HG03432 (cell line): Measurements from ENCODE around the gene SCAP.
A peak's percentile ranks its signal among the peaks of the same experiment; 100 is the strongest.
"Not testable (repeated sequence)": the region's sequence is repeated elsewhere in the genome, so short reads cannot be mapped to it uniquely, and the experiment has no call there.

ENCODE experiments used
- ATAC-seq: cut with Tn5 transposase; IDR thresholded peaks from one replicate; pipeline ENCODE4 v1.9.1; 2021; ENCODE audit warnings: mild to moderate bottlenecking, moderate library complexity; ENCODE audit not compliant: unreplicated experiment

Gene SCAP

DNA sequence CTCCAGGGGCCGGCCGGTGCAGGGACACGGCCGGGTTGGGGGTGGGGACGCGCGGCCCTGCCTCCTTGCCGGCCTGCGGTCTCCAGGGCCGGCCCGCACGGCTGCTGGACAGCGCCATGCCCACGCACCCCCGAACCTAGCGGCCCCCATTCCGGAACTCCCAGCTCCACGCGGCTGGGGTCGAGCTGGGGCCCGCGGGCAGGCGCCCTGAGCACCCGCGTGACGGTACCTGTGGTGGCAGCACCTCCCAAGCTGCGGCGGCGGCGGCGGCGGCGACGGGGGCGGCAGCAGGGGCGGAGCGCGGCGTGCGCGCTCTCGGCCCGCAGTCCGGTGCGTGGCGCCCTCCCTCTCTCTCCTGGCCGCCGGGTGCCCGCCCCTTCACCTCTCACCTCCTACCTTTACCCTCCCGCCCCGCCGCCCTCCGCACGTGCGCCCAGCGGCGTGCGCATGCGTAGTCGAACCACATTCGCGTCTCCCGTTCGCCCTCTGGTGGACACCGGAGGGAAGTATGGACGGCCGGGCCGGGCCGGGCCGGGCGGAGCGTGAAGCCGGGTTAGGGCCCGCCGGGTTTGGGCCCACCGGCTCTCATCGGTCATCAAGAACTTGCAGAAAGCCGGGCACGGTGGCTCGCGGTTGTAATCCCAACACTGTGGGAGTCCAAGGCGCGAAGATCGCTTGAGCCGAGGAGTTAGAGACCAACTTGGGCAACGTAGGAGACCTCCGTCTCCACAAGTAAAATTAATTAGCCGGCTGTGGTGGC is at the start of gene SCAP:
TSS of gene SCAP (minus strand) at position 372 of the 760 bp plus-strand sequence. CDS start 32,948 bp downstream, outside the sequence.
- peak; percentile 93 for ATAC-seq

DNA sequence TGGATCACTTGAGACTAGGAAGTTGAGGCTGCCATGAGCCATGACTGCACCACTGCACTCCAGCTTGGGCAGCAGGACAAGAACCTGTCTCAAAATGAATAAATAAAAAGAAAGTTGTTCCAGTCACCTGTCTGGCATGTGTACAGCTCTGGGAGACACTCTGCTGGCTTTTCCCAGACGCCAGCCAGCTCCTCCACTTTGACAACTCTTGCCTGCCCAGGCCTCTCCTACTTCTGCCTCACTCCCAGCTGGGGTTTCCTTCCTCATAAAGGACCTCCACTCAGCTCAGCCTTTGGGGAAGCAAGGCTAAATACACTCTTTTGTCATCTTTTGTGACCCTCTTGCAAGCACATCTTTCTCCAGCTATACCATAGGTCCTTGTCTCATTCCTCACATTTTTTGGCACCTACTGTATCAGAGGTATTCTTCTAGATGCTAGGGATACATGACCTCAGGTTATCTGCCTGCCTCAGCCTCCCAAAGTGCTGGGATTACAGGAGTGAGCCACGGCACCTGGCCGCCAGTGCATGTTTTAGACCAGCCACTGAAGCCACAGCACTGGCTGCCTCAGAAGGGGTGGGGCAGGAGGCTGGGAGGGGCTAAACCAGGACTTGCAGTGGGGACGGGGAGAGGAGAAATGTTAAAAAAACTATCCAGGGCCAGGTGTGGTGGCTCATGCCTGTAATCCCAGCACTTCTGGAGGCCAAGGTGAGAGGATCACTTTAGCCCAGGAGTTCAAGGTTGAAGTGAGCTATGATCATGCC is 47.8 kb upstream of the SCAP start:
- no peak for ATAC-seq

DNA sequence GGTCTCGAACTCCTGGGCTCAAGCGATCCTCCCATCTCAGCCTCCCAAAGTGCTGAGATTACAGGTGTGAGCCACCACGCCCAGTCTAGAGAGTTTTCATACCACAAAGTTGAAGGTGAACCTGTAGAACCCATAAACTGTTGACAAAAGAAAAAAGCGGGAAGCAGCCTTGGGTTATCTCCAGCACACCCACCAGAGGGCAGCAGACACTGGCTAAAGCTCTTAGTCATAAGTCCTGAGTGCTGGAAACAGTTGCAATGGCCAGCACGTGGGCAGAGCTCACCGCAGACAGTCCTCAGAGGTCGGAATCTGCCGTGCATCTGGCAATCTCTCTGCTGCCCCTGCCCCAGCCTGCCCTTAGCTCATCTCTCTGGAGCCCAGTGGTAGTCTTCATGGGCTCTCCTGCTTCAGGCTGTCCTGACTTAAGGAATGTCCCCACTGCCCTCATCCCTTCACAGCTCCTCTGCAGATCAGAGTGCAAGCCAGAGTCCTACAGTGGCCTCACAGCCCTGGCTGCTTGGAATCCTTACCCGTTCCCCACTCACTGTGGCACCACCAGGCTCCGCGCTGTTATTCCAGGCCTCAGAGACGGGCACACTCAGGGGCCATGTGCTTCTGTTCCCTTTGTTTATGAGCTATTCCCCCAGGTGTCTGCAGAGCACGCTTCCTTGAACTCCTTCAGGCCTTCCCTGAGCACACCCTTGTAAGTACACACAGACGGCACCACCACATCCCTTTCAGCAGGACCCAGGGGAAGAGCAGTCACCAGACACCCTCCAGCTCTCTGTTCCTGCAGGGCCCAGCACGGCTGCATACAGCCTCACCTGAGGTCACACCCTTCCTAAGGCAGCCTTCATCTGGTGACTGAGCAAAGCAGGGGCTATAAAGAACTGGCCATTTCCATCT is 46.6 kb upstream of the SCAP start:
- peak; percentile 50 for ATAC-seq

DNA sequence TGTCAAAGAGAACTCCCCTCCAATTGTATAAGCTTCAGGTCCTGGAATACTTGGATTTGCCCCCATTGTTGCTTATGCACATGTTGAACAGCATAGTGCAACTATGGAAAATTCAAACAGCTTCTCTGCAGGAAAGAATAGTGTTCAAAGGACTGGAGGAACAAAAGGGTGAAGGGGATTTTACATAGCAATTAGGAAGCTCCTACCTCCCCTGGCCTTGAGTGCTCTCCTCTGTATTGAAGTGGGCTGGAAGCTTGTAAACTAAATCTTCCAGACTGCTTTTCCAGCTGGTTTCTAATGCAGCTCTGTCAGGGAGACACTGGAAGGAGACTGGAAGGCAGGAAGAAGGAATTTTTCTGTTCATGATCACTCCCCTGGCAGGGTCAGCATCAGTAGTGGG is 45.0 kb upstream of the SCAP start:
- no peak for ATAC-seq

DNA sequence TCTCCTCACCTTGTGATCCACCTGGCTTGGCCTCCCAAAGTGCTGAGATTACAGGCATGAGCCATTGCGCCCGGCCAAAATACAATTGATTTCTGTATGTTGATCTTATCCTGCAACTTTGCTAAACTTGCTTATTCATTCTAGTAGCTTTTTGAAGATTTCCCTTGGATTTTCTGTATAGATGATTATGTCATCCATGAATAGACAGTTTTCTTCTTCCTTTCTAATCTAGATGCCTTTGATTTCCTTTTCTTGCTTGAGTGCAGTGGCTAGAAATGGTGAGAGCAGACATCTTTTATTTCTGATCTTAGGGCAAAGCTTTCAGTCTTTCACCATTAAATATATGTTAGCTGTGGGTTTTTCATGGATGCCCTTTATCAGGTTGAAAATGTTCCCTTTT is 42.2 kb upstream of the SCAP start:
- ATAC-seq, result no peak

DNA sequence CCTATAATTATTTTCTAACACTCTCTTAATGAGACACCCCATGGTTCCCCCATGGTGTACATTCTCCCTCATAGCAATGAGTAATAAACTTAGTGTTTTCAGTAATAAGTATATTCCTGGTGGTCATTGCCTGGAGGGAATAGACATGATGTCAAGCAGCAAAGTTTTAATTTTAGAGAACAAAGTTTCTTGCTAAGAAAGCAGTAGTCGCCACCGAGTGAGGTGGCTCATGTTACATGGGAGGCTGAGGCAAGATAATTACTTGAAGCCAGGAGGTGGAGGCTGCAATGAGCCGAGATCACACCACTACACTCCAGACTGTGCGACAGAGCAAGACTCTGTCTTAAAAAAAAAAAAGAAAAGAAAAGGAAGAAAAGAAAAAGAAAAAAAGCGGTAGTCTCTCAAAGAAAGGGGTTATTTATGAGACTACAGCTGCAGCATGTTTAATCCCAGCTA is 40.2 kb upstream of the SCAP start:
- ATAC-seq, result no peak

DNA sequence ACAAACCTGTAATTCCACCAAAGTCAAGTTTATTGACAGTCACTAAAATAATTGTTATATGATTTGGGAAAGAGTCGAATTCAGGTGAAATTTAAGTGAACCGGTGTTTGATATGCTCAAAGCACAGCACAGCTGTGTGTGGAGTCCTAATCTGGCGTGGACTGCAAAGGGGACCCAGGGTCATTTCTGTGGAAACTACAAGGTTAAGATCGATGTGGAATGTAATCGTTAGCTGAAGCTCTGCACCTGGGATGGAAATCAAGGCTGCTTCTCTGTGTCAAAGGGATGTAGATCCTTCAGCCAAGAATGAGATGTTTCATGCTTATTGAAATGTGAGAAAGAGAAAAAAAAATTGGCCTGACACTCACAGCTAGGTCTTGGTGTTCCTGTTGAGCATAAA is 39.4 kb upstream of the SCAP start:
- no peak for ATAC-seq

DNA sequence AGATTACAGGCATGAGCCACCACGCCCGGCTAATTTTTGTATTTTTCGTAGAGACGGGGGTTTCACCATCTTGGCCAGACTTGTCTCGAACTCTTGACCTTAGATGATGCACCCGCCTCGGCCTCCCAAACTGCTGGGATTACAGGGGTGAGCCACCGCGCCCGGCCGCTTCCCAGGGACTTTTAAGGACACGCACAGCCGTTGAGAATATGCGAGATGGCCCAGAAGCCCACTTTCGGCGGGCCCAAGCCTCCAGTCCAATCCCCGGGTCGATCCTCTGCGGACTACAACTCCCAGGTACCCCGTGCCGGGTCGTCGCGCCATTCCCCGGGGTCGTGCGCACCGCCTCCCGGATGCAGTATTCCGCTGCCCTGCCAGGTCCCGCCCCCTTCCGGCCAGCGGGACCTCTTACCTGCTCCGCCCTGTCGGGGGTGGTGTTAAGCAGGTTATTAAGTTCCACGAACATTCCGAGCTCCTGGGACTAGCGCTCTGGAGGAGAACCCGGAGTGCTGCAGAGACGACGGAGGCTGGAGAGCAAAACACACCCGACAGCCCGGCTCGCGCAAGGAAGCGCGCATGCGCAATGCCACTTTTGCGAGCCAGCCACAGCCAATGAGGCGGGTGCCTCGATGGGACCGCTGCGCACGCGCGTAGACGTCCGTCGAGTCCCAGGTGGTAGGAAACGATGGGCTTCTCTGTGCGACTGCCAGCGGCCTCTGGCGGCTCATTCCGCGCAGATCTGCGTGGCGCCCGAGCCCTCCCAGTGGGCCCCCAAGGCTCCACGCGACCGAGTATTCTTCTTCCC is 37.6 kb upstream of the SCAP start, which contains the start of gene ELP6:
TSS of gene ELP6 (minus strand) at position 588 of the 805 bp plus-strand sequence. CDS start at position 466, 122 bp downstream.
- ATAC-seq, result peak; percentile 91

DNA sequence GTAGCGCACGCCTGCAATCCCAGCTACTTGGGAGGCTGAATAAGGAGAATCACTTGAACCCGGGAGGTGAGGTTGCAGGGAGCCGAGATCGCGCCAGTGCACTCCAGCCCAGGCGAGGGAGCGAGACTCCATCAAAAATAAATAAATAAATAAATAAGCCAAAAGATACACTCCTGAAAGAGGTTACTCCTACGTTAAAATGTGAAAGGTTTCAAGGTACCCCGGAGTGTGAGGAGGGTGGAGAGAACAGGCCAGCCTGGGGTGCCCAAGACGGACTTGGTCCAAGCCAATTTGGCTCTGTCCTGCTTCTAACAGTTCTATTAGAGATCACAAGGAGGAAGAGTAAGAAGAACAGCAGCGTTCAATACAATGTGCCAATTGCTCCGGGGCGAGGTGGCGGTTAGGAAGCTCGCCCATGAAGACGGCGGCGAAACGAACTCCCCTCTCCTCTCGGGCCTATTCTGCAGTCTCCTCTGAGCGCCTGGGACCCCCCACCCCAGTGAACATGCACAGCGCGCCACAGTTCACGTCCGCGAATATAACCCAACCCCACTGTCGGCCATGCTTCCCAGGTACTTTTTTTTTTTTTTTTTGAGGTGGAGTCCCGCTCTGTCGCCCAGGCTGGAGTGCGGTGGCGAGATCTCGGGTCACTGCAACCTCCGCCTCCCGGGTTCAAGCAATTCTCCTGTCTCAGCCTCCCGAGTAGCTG is 36.8 kb upstream of the SCAP start:
- no peak for ATAC-seq

DNA sequence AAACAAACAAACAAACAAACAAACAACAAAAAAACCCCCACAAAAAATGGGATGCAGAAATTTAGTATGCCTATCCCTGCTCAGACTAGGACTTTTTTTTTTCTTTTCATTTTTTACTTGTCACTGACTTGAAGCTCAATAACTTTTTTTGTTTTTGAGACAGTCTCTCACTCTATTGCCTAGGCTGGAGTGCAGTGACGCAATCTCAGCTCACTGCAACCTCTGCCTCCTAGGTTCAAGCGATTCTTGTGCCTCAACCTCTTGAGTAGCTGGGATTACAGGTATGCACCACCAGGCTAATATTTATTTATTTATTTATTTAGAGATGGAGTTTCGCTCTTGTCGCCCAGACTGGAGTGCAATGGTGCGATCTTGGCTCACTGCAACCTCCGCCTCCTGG is 29.5 kb upstream of the SCAP start:
- ATAC-seq, result not testable (repeated sequence)

DNA sequence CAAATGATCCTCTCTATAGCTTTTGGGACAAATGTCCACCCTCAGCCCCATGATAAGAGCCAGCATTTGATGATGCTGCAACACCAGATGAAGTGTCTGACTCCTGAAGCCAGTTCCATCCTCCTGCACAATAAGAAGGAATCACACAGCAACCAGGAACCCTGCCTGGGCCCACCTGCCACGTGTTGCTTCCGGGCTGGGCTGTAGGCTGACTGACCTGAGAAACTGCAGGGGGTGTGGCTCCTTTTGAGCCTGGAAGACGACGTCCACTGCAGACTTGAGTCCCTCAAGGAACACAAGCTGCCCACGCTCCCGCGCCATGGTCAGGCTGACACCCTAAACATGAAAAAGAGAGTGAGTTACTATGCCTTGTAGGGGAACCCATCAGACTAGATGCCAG is 28.4 kb upstream of the SCAP start:
- ATAC-seq, result no peak

DNA sequence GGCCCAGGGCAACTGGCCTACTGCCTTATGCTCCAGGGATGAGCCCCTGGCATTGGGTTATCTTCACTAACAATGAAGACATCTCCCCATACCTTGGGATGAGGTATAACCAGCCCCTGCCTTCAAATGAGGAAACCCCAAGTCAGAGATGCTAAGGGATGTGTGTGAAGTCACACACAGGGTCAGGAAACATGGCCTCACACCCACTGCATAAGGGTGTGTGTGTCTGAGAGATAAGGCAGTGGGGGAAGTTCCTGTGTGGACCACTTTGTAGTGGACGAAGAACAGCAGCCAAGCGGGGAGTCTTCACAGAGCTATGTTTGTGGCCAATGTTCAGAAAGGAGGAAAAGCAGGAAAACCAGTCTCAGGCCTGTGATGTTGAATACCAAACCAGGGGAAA is 27.3 kb upstream of the SCAP start:
- ATAC-seq, result no peak

DNA sequence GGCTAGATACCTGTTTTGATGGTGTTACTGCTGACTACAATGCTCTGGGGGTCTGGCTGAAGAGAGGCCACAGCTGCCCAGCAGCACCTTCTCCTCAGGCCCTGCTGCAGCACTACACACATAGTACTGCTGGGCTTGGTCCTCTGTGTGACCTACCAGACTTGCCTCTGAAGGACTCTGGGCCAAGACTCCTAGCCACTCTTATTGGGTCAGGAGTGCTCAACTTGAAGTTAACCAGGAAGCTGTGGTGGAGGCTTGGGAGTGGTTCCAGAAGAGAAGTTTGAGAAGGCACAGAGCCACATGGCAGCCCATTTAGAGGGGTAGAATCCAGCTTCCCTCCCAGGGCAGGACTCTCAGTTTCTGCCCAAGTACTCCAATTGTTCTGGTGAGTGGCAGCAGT is 21.2 kb upstream of the SCAP start:
- no peak for ATAC-seq

DNA sequence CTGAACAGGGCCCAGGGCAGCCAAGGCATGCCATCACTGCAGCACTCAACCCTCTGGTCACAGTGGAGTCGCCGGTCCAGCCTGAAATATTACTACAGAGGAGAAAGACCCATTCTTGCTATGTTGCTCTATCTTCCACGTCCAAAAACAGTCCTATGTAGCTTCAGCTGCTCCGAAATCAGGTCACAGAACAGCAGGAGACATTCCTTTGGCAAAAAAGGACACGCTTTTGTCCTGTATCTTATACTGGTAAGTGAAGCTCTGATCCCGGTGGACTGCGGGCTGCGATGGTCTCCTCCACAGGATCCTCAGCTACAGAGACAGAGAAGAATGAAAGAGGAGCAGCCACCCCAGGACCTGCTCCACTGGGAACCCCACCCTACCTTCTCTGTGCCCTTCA is 20.1 kb upstream of the SCAP start:
- no peak for ATAC-seq

DNA sequence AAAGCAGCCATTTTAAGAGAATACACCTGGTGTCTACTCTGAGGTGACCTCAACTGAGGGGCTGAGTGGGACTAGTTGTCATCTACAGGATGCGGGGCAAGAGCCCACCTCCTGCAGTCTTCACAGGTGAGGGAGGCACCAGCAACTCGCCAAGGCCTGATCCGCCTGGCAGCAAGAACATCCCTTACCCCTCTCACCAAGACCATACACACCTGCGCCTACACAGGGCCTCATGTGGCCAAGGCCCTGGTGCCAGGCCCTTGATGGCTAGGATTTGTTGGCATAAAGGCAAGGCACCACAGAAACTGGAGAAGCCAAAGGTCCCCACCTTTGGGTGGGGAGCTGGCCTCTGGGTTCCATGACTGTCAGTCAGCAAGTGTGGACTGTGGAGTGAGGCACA is 19.4 kb upstream of the SCAP start:
- no peak for ATAC-seq

DNA sequence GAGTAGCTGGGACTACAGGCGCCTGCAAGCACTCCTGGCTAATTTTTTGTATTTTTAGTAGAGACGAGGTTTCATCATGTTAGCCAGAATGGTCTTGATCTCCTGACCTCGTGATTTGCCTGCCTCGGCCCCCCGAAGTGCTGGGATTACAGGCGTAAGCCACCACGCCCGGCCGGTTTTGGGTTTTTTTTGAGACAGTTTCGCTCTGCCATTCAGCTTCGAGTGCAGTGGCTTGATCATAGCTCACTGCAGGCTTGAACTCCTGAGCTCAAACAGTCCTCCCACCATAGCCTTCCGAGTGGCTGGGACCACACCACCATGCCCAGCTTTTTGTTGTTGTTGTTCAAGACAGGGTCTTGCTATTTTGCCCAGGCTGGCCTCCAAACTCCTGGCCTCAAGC is 16.0 kb upstream of the SCAP start:
- ATAC-seq, result no peak

DNA sequence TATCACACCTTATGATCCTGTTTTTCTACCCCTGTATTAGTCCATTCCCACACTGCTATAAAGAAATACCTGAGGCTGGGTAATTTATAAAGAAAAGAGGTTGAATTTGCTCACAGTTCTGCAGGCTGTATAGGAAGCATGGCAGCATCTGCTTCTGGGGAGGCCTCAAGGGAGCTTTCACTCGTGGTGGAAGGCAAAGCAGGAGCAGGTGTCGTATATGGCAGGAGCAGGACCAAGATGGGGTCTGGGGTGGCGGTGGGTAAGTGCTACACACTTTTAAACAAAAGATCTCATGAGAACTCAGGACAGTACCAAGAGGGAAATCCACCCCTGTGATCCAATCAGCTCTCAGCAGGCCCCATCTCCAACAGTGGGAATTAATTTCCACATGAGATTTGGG is 15.4 kb upstream of the SCAP start:
- ATAC-seq, result no peak

DNA sequence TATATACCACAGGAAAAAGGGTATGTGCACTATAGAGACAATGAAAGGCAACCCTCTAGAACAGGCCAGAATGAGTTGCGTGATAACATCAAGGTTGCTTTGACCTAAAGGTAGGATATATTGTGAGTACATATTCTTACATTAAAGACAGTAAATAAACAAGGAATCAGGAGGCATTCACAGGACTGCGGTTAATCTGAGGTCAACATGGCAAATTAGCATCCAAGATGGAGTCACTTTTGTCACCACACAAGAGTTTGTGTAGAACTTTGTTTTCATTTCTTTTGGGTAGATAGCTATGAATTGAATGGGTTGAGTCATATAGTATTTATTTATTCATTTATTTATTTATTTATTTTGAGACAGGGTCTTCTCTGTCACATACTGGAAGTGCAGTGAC is 11.5 kb upstream of the SCAP start:
- ATAC-seq, result no peak

DNA sequence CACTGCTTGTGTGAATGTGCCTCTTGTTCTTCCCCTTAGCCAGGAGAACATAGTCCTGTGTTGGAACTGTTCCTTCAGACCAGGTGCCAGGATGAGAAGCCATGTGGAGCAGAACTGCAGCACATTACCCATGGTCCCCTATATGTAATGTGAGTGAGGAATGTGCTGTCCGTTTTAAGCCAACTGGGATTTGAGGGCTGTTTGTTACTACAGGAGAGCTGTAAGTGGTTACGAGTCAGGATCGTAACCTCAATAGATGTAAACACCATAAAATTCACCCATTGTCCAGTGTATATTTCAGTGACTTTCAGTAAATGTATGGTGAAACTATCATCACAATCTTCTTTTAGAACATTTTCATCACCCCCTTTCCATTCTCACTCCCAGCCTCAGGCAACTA is 10.1 kb upstream of the SCAP start:
- ATAC-seq, result no peak

DNA sequence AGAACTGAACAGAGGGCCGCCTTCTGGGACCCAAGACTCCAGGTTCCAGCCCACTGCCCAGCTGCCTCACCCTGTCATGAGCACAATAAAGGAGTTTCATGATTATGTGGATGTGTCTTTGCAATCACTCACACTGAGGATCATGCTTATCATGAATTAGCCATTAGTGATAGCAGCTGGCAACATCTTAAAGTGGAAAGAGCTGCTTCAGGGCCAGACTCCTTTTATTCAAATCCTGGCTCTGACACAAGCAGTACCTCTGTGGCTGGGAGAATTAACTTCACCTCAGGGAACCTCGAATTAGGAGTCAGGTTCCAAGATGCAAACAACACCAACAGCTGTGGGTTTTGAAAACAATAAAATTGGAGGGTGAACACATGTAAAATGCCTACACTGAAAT is 6.6 kb upstream of the SCAP start:
- no peak for ATAC-seq
